ENCODE data around the gene SNX5.

Gene SNX5

GRCh38 chr20:17912916-17913315, 55.7 kb downstream of the SNX5 start:
- DNase-seq: no peak

GRCh38 chr20:17911927-17912326, 56.7 kb downstream of the SNX5 start:
- DNase-seq: no peak

DNA sequence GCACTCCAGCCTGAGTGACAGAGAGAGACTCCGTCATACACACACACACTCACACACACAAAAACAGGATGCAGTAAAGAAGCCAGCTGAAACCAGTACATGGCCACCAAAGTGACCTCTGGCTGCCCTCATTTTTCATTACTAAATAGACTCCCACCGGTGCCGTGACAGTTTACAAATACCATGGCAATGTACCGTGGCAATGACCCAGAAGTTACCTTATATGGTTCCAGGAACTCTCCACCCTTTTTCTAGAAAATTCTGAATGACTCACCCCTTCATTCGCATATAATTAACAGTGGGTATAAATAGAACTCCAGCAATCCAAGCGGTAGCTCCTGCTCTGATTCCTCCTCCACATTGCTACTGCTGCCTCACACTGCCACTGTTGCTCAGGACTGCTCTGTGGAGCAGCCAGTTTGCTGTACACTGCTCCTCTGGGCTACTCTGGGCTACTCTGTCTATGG, 57.7 kb downstream of the SNX5 start:
- DNase-seq: no peak

DNA sequence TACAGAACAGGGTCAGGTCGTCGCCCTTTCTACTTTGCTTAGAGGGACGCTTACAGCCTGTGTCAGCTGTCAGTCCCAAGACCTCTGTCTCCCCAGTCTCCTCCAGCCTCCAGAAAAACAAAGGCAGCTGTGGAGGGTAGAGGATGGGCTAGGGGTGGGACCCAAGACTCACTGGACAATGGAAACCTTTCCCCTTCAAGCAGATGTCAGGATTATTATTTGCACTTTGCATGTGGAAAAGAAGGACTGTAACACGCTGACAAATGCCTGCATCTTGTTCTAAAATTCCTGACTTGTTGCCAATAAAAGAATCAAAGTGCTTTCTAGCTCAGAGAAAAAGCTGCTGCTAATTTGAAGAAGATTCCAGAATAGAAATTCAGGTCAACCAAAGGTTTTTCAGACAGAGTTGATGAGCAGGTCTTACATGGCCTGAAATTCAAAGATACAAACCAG, 58.7 kb downstream of the SNX5 start:
- DNase-seq: no peak

DNA sequence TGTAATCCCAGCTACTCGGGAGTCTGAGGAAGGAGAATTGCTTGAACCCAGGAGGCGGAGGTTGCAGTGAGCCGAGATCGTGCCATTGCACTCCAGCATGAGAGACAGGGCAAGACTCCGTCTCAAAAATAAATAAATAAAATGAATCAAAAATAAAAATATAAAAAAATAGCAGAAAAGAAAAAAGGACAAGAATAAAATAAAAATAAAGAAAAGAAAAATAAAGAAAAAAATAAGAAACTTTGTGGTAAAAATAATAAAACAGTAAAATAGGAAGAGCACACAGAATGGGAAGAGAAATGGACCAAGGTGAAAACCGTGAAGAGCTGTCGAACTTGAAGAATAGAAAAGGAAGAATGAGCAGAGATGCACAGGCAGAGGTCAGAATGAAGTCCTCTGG, 63.0 kb downstream of the SNX5 start:
- no peak for DNase-seq

GRCh38 chr20:17904027-17904426, 64.6 kb downstream of the SNX5 start:
- no peak for DNase-seq

DNA sequence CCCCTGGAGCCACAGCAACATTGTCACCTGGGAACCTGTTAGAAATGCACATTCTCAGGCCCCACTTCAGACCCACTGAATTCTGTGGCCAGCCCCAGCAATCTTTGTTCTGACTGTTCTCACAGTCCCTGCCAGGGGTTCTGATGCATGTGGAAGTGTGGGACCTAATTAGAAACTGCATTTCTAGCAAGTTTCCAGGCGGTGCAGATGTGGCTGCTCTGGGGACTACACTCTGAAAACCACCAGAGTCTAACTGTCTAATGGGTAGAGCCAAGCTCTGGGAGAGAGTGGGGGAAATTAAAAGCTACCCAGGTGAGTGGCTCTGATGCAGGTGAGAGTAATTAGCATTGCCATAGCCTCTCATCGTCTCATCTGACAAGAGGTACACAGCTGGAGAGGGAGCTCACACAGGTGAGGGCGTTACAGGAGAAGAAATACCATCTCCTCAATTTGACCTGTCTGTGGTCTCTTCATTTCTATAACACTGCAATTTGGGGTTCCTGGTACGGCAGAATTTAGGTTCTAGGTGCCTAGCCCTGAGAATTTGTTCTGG, 66.0 kb downstream of the SNX5 start:
- no peak for DNase-seq

DNA sequence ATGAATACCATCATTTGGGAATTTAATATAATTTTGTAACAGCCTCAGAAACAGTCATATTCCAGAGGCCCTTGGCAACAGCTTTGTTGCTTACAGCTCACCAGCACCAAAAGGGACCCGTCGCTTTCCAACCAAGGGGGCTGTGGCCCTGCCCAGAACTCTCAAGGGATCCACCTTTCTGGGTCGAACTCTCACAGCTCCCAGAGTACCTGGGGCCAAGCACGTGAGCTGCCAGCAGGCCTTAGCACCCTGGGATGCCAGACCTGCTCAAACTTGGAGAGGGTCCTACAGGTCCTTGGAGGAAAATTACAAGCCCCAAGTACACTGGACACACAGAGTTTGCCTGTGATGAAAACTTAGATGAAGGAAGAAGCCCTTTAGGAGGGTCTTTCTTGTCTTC, 66.6 kb downstream of the SNX5 start:
- no peak for DNase-seq

DNA sequence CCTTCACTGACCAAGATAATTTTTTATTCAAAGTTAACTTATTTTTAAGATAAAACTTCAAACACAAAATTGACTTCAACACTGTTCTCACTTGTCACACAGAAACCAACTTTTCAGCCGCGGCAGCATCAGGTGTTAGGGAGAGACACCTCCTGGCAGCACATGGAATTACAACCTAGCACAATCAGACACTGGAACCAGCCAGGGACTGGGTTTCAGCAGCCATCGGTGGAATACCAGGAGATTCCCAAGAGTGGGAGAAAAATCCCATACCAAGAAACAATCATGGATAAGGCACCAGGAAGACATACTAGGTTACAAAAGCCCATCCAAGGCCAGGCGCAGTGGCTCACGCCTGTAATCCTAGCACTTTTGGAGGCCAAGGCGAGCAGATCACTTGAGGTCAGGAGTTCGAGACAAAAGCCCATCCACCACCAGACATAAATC, 70.0 kb downstream of the SNX5 start:
- DNase-seq: peak; percentile 19 to 66

- DNase-seq: no peak
Measured at GRCh38 chr20:17897566-17898307, 70.9 kb downstream of the SNX5 start.

DNA sequence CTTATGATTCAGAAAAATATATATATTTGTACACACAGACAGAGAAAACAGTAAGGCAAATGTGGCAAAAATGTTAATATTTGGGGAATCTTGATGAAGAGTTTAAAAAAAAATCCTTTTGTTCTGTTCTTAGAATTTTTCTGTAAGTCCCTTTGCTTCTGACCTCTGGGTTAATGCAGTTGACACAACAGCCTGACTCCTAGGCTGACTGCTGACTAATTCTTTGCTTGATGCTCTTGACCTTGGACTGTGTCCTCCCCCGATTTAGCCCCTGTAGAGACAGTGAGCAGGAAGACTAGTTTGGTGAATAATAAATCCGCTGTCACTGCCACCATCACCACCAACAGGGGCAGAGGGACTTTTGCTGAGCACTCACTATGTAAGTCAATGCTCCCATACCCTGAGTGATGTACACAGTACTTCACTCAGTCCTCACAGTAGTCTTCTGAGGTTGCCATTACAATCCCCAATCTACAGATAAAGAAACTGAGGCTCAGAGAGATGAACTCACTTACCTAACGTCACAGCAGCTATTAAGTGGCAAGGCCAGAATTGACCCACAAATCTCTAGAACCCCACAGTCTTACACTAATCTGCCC, 71.7 kb downstream of the SNX5 start:
- DNase-seq: no peak

DNA sequence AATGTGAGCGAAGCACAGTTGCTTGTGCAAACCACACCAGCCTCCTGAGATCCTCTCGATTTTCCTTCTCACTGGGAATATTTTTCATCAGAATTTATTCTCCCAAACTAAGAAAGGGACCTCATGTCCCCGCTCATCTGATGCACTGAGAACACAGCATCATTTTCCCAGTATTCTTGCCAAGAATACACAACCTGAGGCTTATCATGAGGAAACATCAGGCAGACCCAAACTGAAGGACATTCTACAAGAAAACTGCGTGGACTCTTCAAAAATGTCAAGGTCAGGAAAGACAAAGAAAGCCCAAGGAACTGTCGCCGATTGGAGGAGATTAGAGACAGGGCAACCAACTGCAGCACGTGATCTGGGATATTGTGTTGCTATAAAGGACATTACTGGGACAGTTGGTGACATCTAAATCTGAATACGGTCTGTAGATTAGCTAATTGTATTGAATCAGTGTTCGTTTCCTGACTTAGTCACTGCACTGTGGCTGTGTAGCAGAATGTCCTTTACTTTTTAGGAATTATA, 72.3 kb downstream of the SNX5 start:
- DNase-seq: peak in 1 of 2 experiments; percentile 17

DNA sequence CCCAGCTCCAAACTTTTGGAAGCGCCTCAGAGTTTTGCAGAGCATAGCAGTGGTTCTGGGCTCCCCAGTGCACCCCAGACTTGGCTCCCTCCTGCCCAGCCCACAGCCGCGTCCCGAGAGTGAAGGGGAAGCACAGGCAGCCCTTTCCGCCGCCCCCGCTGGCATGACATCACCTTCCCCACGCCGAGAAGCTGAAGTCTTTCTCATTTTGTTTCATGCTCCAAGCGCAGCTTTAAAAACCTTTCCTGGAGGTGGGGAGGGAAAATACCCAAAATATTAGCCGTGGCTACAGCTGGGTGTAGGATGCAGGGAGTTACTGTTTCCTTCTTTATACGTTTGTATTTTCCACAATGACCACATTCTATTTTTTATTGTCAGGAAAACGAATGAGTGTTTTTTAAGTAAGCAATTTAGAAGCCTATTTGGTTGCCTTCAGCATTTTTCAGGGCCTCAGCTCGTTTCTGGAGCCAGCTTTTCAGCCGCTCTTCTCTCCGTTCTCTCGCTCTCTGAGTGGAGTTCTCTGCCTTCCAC, 72.9 kb downstream of the SNX5 start:
- no peak for DNase-seq

GRCh38 chr20:17893445-17893844, 75.1 kb downstream of the SNX5 start:
- no peak for DNase-seq

DNA sequence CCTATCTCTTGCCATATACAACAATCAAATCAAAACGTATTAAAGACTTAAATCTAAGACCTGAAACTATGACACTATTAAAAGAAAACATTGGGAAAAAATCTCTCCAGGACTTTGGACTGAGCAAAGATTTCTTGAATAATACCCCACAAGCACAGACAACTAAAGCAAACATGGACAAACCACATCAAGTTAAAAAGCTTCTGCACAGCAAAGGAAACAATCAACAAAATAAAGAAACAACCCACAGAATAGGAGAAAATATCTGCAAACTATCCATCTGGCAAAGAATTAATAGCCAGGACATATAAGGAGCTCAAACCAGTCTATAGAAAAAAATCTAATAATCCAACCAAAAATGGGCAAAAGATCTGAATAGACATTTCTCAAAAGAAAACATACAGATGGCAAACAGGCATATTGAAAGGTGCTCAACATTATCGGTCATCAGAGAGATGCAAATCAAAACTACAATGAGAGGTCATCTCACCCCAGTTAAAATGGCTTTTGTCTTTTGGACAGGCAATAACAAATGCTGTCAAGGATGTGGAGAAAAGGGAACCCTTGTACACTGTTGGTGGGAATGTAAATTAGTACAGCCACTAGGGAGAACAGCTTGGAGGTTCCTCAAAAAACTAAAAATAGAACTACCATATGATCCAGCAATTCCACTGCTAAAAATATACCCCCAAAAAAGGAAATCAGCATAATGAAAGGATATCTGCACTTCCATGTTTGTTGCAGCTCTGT, 76.2 kb downstream of the SNX5 start:
- no peak for DNase-seq
